C4-2B (cell line): ENCODE measurements around the gene IL13RA2.

ENCODE experiments used
- CTCF ChIP-seq: fragments of 450-650 bp; conservative IDR thresholded peaks from 2 replicates; pipeline ENCODE4 v1.5.1; 2017; ENCODE audit warnings: mild to moderate bottlenecking
- ZFX ChIP-seq: fragments of 450-650 bp; IDR thresholded peaks from 2 replicates; pipeline ENCODE4 v1.6.1; 2017

DNA sequence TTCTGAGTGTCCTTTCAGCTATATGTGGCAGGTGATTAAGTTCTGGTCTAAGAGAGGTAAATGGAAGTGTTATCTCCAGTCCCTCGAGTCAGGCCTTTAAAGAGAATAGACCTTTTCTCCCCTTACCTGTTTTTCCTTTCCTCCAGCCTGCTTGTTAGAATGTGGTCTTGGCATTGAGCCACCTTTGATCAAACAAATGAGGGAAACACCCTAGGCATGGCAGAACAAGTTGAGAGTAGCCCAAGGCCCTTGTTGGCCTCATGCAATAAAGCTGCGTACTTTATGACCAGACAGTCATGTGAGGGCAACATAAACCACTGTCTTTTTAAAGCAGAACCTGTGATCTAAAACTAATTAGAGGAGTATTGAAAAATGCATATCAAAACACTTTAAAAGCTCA, 13.2 kb upstream of the IL13RA2 start:
- no peak for TF ChIP-seq CTCF
- TF ChIP-seq ZFX: no peak
